GM19397 (cell line): ENCODE measurements around the gene POLR1A.
"Not testable (repeated sequence)": the region's sequence is repeated elsewhere in the genome, so short reads cannot be mapped to it uniquely, and the experiment has no call there.

Experiments
- ATAC-seq: cut with Tn5 transposase; IDR thresholded peaks from one replicate; pipeline ENCODE4 v1.9.1; 2021; ENCODE audit warnings: mild to moderate bottlenecking, moderate library complexity; ENCODE audit not compliant: unreplicated experiment

The POLR1A gene

DNA sequence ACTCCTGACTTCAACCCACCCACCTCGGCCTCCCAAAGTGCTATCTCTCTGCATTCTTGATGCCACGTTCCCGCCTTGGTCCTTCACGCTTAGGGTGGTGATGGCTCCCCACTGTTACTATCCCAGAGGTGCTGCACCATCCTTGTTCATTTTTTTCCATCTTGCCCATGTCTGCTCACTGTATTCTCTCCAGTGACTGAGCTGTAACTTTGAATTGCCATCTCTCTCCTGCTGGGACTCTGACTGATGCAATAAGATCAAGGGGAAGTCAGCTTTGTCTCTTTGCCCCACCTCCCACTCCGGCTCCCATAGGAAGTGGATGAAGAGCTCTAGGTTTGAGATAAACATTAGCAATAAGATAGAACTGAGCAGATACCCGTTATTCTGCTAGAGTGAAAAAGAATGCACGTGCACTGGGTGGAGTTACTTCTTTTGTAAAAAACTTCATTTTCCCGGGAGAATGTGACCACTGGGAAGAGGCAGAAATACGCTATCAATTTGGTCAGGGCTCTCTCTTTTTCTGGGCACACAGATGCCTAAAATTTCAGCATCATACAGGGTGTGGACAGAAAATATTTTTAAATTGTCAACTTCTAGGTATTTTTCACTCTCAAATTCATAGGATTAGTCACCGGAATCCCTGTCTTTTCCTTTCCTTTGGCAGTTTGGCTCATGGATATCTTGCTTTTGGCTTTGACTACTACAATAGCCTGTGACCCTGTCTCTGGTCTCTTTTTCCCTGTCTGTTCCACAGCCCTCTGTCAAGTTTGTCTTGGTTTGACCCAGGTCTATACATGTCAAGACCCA is 105.4 kb downstream of the POLR1A start:
- no peak for ATAC-seq

DNA sequence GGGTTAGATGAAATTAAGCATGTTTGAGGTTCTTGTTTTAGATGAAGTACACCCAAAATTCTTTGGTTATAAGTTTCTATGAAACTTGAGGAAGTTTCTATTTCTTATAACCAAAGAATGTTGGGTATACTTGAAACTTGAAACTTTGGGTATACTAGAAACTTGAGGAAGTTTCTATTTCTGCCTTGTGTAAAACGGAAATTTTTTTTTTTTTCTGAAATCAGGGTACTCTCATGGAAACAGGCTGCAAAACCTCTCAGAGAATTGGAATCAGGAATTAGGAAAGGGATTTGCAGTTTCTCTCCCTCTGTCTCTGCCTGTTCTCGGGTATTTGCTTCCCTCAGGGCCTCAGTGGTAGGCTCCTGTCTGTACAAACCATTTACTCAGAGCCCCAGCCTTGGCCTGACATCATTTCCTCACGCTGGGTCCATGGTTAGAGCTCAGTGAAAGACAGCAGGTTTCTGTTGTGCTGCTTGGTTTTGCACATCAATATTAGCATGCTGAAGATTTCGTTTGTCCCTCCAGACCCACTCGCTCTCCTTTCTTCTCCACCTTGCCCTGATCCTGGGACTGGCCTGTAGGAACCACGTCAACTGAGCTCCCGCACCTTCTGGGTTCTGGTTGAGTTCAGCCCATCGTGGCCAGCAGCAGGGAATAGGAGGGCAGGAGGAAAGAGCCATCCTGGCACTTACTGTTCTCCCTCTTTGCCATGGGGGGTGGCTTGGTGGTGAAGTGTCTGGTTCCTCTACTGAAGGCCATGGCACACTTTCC is 106.4 kb downstream of the POLR1A start:
- peak; percentile 75 for ATAC-seq

DNA sequence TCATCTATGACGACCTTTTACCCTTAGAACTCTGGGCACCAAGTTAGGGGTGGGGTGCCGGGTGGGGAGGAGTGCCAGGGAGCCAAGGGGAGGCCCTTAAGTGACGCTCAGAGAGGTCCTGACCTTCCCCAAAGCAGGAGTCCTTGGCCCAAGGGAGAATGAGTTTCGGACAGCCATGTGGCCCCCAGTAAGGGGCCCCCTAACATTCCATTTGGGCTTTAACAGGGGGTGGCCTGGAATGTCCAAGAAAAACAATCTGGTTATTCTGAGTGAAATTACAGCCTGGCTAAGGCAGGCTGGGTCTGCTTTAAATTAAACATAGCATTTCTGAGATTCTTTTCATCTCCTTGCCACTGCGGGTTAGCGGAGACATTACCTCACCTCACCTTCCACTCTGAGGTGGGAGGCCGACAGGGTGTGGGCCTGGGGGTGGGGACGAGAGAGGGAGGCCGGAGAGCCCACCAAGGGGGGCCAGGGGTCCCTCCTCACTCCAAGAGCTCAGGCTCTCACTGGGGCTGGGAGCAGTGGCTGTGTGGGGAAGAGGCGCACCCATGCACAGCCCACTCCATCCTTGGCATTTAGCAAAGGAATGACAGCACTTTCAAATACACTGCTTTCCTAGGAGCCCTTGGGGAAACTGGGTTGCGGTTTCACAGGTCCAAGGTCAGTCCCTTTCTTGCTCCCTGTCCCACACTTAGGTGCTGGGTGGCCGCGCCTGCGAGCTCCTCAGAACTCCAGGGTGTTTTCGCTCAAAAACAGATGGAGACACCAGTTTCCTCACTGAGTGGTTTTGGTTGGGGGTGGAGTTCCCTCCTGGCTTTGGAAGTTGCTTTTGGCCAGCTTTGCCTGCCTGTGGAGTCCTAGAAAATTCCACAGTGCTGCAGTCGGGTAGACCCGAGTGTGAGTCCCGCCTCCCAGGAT is 107.4 kb downstream of the POLR1A start:
- ATAC-seq, result no peak

DNA sequence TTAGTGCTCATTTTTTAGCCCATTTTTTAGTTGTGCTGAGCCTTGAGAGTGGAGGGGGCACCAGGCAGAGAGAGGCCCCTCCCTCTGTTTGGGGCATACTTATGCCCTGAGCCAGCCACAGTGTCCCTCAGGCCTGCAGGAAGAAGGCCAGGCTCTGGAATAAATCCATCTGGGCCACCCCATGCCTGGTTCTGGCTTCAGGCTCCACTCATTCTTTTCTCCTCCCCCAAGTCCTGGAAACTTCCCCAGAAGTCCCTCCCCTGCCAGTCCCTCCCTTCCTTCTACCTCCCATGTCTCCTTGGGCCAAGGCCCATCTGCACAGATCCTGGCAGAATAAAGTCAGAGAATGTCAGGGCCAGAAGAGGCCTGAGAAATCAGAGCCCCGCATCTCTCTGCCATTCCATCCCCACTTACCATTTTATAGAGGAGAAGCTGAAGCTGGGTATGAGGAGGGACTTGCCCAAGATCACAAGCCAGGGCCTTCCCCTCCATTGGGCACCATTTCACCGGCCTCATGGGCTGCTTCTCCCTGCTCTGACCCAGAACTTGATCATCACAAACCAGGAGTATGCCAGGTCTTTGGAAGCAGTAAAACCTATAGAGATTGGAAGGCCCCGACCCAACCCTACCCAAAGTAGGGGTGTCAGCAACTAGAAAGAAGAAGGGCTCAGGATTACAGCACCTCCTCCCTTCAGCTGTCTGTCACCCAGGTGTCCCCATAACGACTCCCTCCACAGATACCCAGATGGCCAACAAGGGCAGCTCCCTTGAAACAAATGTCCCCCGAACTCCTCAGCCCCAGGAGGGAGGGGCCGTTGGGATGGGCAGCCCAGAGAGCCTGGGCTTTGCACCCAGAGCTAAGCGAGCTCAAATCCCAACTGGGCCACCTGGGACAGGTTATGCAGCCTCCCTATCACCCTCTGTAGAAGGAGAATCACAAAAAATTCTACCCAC is 108.4 kb downstream of the POLR1A start:
- ATAC-seq, result no peak

DNA sequence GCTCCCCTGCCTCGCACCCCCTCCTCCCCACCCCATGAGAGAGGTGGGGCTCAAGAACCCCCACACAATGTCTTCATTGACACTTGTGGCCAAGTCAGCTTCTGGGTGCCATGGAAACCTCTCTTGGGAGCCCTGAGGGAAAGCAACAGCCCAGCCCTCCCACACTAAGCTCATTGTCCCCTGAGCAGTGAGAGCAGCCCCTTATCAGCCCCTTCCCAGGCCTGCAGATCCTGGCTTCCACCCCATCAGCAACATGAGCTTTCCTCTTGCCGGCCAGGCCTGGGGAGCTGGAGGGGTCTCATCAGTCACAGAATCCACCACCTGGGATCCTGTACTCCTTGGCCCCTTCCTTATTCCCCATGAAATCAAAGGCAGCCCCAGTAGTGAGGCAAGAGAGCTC is 109.1 kb downstream of the POLR1A start:
- no peak for ATAC-seq

DNA sequence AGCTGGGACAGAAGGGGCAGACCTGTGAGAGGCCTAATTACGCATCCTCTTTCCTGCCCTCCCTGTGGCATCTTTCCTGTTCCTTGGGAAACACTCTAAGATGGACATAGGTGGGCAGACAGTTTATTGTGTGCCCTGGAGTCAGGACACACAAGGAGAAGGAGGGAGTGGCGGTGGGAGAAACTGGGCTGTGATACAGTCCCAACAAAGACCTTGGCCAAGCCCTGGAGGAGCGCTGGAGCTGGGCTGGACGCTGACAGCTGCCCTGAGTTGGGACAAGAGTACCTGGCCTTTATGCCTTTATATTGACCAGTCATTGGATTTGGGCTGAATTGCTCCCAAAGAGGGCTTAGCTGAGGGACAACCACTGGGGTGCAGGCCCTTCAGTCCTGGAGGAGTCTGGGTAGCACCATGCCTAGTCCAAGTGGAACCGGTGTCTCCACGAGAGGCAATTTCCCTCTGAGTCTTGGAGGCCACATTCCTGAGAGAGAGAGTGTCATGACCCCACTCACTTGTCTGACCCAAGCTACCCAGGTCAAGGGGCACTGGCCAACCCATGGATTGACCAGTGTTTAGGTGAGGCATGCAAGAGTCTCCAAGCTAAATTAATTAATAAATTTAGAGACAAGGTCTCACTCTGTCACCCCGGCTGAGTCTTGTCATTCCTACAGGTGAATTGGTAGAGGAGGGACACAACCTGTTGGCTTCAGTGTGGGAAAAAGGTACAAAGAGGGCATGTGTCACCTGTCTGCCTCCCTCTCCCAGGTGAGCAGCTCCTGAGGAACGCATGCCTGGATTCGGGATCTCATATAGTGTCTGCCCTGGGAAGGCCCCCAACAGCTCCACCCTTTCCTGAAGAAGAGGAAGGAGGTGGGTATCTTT is 109.8 kb downstream of the POLR1A start:
- ATAC-seq, result no peak

DNA sequence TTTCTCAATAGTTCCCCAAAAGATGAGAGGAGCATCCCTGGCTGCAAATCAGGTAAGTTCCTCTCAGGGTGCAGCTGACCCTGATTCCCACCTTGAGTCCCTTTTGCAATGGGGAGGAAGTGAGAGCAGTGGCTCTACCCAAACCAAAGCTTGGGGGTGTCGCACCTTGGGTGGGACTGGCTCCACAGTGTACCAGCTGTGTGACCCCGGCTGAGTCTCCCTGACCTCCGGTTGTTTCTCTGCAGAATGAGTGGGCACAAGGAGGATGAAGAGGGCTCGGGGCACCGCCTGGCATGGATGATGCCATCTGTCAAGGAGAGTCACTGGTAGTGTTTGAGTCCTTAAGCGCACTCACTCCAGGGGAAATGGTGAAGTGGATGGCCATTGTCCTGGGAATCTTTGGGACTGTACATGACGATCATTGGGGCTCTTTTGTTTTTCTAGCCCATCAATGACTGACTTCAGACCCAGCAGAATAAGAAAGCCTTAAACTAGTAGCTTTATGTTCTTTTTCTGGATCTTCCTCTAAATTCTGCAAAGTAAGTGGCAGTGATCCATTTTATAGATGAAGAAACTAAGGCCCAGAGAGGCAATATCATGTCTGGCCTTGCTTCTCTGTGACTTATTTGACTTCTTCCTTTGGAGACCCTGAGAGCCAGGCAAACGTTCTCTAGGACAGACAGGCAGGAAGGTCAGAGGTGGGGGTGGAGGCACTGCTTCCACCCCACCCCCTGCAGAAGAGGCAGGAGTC is 110.6 kb downstream of the POLR1A start:
- no peak for ATAC-seq

DNA sequence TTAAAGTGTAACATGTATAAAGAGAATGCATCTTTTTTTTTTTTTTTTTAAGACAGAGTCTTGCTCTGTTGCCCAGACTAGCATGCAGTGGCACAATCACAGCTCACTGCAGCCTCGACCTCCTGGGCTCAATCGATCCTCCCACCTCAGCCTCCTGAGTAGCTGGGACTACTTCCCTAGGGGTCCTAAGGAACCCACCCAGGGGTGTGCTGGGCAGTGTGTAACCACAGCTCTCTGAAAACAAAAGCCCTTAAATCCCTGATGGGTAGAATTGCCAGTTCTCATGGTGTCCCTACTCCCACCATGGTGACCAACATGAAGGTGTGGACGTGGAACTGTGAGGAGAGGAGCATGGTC is 111.3 kb downstream of the POLR1A start:
- ATAC-seq, result peak; percentile 11

DNA sequence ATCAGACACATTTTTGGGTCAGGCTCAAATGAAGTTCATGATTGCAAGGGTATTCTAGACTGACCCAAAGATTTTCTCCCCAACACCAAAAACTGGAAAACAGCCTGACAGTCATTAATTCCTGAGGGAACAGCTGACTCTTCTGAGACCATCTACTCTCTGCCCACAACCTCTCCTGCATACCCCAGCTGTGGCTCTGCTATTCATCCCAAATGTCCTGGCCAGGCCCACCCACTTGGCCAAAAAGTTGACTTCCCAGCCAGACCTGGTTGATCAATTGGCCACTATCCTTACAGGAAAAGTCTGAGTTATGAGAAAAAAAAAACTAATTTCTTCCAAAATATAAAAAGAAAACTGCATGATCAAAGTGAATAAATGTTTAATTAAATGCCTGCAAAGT is 113.1 kb downstream of the POLR1A start:
- no peak for ATAC-seq

DNA sequence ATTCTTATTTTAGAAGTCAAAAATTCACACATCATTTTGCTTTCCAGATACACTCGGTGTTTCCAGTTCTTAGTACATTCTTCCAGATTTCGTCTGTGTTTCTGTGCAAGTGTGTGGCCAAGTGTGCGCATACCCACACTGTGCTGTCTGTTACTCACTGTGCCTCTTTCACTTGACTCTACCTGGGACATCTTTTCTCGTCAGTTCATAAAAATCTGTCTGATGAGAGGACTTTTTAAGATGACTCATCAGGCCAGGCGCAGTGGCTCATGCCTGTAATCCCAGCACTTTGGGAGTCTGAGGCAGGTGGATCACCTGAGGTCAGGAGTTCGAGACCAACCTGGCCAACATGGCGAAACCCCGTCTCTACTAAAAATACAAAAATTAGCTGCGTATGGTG is 113.6 kb downstream of the POLR1A start:
- ATAC-seq, result not testable (repeated sequence)

DNA sequence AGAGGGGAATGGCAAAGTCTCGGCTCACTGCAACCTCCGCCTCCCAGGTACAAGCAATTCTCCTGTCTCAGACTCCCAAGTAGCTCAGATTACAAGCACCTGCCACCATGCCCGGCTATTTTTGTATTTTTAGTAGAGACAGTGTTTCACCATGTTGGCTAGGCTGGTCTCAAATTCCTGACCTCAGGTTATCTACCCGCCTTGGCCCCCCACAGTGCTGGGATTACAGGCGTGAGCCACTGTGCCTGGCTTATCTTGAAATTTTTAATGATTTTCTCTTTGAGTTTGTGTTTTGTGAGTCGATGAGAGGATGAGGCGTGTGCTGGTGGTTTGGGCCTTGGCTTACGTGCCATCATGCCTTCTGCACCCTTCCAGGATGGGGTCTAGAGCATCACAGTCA is 115.6 kb downstream of the POLR1A start:
- ATAC-seq, result no peak

DNA sequence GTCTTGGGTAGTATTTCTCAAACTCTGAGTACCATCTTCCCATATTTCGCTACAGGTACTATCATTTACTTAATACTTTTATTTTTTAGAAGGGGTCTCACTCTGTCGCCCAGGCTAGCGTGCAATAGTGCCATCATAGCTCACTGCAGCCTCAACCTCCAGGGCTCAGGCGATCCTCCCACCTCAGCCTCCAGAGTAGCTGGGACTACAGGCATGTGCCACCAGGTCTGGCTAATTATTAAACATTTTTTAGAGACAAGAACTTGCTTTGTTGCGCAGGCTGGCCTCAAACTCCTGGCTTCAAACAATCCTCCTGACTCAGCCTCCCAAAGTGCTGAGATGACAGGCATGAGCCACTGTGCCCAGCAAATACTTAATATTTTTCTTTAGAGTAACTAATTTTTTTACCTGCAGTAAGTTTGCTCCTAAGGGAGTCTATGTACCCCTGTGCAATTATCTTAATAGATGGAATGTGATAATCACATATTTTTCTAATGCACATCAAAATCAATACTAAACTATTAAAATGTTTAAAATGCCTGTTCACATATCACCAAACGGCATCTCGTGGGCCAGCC is 116.3 kb downstream of the POLR1A start:
- no peak for ATAC-seq

DNA sequence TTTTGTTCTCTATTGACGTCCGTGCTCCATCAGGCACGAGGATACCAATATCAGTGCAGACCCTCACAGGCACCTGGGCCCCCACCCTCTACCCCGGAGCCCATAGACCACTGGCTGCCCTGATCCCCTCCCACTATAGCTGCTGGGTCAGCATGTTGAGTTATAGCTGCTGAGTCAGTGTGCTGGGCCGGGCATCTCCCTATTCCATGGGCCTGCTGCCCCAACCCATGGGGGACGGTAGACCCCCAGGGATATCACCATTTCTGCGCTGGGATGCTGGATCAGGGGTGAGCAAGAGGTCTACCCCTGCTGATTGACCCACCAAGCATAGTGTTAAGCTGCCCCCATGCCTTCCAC is 116.8 kb downstream of the POLR1A start:
- no peak for ATAC-seq

DNA sequence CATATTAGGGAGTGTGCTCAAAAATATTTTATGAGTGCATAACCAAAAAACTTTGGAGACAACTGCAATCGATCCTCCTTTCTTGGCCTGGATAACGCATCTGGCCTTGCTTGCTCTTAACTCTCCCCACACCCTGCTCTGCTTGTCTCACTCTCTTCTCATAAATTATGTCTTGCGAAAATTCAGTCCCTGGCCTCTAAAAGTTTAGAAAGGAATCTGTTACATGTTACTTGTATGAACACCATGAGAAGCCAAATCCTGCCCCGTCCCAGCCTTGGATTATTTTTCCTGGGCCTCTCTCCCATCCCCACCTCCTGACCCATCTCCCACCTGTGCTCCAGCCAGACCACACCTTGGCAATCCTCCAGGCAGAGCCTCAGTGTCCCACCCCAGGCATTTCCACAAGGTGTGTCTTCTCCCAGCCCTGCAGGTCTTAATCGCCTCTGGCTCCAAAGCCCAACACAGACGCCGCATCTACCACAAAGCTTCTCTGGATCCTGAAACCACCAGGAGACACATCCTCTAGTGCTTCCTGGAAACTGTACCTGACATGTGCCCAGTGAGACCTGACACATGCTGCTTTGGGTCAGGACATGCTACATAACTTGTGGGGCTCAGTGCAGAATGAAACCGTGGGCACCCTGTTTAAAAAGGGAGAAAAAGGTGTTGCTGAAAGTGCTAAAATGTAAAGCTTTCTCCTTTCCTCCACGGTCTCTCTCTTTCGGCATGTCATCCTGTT is 117.3 kb downstream of the POLR1A start:
- ATAC-seq, result no peak

DNA sequence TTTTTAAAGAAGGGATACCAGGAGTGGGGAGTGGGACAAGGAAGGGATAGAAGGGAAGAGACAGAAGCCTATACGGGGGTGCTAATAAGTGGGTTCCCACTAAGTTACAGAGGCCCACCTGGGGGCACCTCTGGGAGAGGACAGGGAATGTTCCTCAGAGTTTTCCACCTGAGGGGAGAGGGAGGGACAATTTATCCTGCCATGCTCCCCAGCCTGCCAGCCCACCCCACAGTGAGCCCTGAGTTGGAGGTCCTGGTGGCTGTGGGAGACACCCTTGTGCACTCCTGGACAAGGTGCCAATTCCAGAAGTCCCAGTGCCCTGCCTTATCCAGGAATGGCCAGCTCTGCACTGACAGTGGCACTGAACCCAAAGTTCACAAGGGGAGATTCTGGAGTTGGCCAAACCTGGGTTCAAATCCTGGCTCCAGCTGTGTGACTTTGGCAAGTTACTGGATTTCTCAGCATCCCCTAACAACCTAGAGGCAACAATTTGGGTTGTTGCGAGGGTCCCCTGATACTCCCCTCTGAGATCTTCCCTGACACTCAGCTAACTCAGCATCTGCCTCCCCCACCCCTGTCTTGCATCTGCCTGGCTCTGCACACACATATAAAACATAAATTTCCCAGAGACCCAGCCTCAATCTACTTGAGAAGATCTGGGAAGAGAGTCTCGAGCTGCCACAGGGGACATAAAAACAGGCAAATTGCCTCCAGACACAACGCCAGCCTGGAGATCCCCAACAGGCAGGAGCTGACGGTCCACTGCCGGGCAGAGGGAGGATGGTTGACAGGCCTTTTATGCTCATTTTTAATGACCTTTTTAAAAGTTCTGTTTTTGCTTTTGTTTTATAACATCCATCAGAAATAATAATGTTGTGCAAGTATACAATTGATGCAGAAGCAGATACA is 118.2 kb downstream of the POLR1A start:
- ATAC-seq, result no peak

DNA sequence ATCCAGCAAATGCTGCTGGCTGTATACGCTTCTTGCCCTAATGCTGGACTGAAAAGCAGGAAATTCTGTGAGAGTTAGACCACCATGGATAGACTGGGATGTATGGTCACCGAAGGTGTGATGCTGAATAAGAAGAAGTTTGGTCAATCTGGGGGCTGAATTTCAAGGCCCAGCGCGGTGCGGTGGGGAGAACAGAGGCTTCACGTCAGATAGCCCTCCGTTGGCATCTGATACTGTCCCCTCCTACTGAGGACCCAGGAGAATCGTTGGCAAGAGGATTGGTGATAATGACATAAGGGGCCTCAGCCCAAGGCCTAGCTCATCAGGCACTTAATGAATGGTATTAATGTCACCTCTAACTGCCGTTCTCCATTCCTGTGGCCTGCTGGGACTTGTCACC is 119.6 kb downstream of the POLR1A start:
- no peak for ATAC-seq

DNA sequence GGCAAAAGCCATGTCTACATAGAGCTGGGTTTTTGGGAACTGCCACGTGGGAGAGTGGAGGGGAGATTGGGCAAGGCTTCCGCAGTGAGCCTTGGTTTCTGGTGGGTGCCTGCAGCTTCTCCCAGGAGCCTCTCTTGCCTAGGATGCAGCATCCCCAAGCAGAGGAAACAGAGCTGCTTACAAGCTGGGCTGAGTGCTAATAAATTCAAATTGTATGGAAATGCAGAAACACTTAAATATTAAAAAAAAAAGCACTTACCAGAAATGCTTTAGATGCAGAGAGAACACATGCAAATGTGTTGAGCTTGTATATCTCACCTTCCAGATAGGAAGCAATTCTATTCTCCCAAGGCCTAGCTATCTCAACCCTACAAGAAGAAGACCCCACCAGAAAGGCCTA is 120.9 kb downstream of the POLR1A start:
- no peak for ATAC-seq
